ENCODE measurements around the gene SEC22A.

SEC22A gene

GRCh38 chr3:123168122-123168521 is 33.6 kb upstream of the SEC22A start:
- H3K27me3 ChIP-seq = no peaks in the 10 kb centered on the region
- no peak overlapping the region for H3K4me3 ChIP-seq (ENCODE audit: low read depth, low read length)
- peaks cover 34% of the 10 kb centered on the region for H3K36me3 ChIP-seq
- H3K4me1 ChIP-seq = no peaks in the 10 kb centered on the region
- no peaks in the 10 kb centered on the region for H3K9me3 ChIP-seq
- no peak for TF ChIP-seq CTCF (IDR thresholded peaks at IDR 0.05; ENCODE audit: low read depth, low read length)
- DNase-seq = no peak

GRCh38 chr3:123168605-123169004 is 33.1 kb upstream of the SEC22A start:
- no peaks in the 10 kb centered on the region for H3K4me1 ChIP-seq
- no peaks in the 10 kb centered on the region for H3K27me3 ChIP-seq
- peaks cover 30% of the 10 kb centered on the region for H3K36me3 ChIP-seq
- H3K4me3 ChIP-seq (ENCODE audit: low read depth, low read length) = no peak overlapping the region
- DNase-seq = no peak
- H3K9me3 ChIP-seq = no peaks in the 10 kb centered on the region
- TF ChIP-seq CTCF (IDR thresholded peaks at IDR 0.05; ENCODE audit: low read depth, low read length) = no peak

GRCh38 chr3:123169492-123169929 is 32.2 kb upstream of the SEC22A start:
- Histone ChIP-seq H3K9me3 (no peaks in the 10 kb centered on the region), H3K27me3 (no peaks in the 10 kb centered on the region), H3K4me1 (no peaks in the 10 kb centered on the region), H3K4me3 (ENCODE audit: low read depth, low read length) (no peak overlapping the region), H3K36me3 (peaks cover 23% of the 10 kb centered on the region)
- no peak for TF ChIP-seq CTCF (IDR thresholded peaks at IDR 0.05; ENCODE audit: low read depth, low read length)
- no peak for DNase-seq

DNA sequence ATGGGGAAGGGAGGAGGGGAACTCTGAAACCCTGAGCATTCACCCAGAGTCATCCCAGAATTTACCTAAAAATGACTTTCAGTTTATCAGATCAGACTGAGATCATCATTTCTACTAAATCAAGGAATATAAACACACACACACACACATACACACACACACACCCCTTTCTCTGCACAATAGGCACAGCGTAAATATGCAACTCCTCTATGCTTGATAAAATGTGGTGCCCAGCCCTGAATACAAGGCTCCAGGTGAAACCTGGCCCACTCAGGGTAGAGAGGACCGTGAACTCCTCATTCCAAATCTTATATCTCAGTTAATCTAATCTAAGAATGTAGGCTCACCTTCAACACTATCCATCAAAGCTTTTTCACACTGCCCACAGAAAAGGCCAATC is 31.8 kb upstream of the SEC22A start:
- TF ChIP-seq CTCF (IDR thresholded peaks at IDR 0.05; ENCODE audit: low read depth, low read length) = no peak
- H3K4me1 ChIP-seq = no peaks in the 10 kb centered on the region

DNA sequence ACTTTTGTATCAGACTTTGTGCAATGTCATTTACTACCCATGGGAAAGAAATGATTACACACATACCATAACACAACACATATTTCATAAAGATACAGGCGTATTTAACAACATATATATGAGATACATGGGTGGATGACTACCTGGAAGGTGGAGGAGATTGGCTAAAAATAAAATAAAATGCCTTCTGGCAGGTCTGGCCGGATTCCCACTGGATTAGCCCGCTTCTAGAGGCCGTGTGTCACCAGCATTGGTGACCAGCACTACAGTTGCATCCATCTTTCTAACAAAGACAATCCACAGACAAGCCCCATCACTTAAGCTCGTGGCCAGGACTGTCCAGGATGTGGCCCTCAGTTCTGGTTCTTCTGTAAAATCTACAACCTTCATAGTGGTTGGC is 21.0 kb upstream of the SEC22A start:
- H3K4me1 ChIP-seq = no peaks in the 10 kb centered on the region
- no peak for TF ChIP-seq CTCF (IDR thresholded peaks at IDR 0.05; ENCODE audit: low read depth, low read length)
- no peaks in the 10 kb centered on the region for H3K9me3 ChIP-seq
- no peaks in the 10 kb centered on the region for H3K36me3 ChIP-seq
- DNase-seq = no peak
- no peak overlapping the region for H3K4me3 ChIP-seq (ENCODE audit: low read depth, low read length)
- H3K27me3 ChIP-seq = no peaks in the 10 kb centered on the region

More for the DNA sequence above, 31.8 kb upstream of the SEC22A start:
- Histone ChIP-seq H3K36me3 (peaks cover 19% of the 10 kb centered on the region), H3K9me3 (no peaks in the 10 kb centered on the region), H3K4me3 (ENCODE audit: low read depth, low read length) (no peak overlapping the region), H3K27me3 (no peaks in the 10 kb centered on the region)
- no peak for DNase-seq

- Histone ChIP-seq H3K36me3 (no peaks in the 10 kb centered on the region), H3K9me3 (no peaks in the 10 kb centered on the region), H3K4me3 (ENCODE audit: low read depth, low read length) (no peak overlapping the region), H3K27me3 (no peaks in the 10 kb centered on the region), H3K4me1 (no peaks in the 10 kb centered on the region)
- DNase-seq = no peak
- TF ChIP-seq CTCF (IDR thresholded peaks at IDR 0.05; ENCODE audit: low read depth, low read length) = no peak
Observed at GRCh38 chr3:123186695-123187094, 15.0 kb upstream of the SEC22A start.

All from BE2C (cell line).